H1 (cell line): ENCODE results near the gene DUOXA2. TPM values are rescaled to one million over a fixed set of nuclear protein-coding genes. Genes with fewer than 3 reads are reported as not detected.

Source experiments
- BRCA1 ChIP-seq: IDR thresholded peaks from 2 replicates; pipeline ENCODE4 v1.6.1; 2012; ENCODE audit warnings: low read depth, low read length, improper control_type of control experiment
- CTBP2 ChIP-seq: IDR thresholded peaks from 2 replicates; pipeline ENCODE4 v1.7.0; 2011; ENCODE audit warnings: borderline replicate concordance, mild to moderate bottlenecking, moderate library complexity, mixed read lengths, low read length; ENCODE audit not compliant: insufficient read depth, insufficient read length
- SP2 ChIP-seq: IDR thresholded peaks from 2 replicates; pipeline ENCODE4 v1.6.1; 2012; ENCODE audit warnings: mild to moderate bottlenecking, low read length, inconsistent platforms
- SP4 ChIP-seq: IDR thresholded peaks from 2 replicates; pipeline ENCODE4 v1.6.1; 2012; ENCODE audit warnings: low read length, inconsistent platforms
- polyA plus RNA-seq, 7 experiments: library from polyadenylated mRNA; depleted of rRNA in 3 of 7; stranded (reverse) in 5 of 7; unstranded in 2 of 7; fragments of >200 nt in 5 of 7; fragments of 200-250 nt in 2 of 7; gene quantifications; 1 replicate in 5 of 7; 2 replicates in 1 of 7; 4 replicates in 1 of 7; pipeline versions ENCODE4 v1.2.1 to v1.2.3, GENCODE V29; 2011 to 2013; ENCODE audit warnings: missing spikeins in 2 of 7, mixed read lengths in 2 of 7
- total RNA-seq: library from RNA; stranded (reverse); fragmentation: NEBNext Ultra II Directional; extraction: Animal tissue kit (Norgen Biotek cat#: 25700); gene quantifications from 2 replicates; pipeline ENCODE4 v1.2.1, GENCODE V29; 2021

Gene DUOXA2
- total and polyA plus RNA-seq, 2 of the 8 experiments (the other 6 are each of a cell fraction or from before 2014, with no cell fraction given), result 0.05 TPM; not detected in 1

DNA sequence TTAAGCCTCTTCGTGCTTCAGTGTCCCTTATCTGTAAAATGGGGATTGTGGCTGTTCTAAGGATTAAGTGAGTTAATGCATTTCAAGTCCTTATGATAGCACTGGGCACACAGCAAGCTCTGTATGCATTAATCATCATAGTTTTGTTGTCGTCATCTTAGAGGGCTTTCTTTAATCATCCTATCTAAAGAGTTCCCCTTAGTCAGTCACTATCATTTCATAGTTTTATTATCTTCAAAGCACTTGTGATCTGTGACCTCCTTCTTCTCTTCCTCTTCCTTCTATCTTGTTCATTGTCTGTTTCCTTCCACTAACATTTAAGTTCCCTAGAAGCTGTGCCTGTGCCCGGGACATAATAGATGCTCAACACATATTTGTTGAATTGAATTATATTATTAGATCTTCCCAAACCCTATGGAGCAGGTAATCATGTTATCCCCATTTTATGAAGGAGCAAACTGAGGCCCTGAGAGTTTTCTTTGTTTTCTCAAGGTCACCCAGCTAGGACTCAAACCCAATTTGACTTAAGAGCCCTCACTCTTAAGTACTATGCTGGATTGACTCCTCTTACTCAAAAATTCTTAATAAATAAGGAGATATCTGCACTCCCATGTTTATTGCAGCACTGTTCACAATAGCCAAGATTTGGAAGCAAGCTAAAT is 24.3 kb upstream of the DUOXA2 start (continued):
- TF ChIP-seq CTBP2, result no peak
- no peak for TF ChIP-seq SP2
- no peak for TF ChIP-seq BRCA1
- no peak for TF ChIP-seq SP4
